ENCODE measurements around the gene RELA. TPM values are rescaled to one million over a fixed set of nuclear protein-coding genes. Genes with fewer than 3 reads are reported as not detected.
A peak's percentile ranks its signal among the peaks of the same experiment; 100 is the strongest.

RELA gene
- 19.9 TPM for polyA plus RNA-seq (2013, experiment 1 of 2)
- 22.4 TPM for polyA plus RNA-seq (2013, experiment 2 of 2)

GRCh38 chr11:65662799-65663638, at the start of gene RELA:
RELA (minus strand) TSS chr11:65662916; CDS start chr11:65662832, 84 bp downstream.
- peak within 1 kb of the TSS; percentile 75 for H3K4ac ChIP-seq (ENCODE audit: low read depth, low read length)
- no CpG with 5 or more reads among the region's 91 CpGs for WGBS (ENCODE audit: extremely low coverage, insufficient coverage, low lambda C conversion rate)
- H3K56ac ChIP-seq (ENCODE audit: low read length) = peak within 1 kb of the TSS; percentile 96
- no peak within 1 kb of the TSS for H4K5ac ChIP-seq (ENCODE audit: low read length)
- peaks cover 2% of the 10 kb centered on the region for H3K4me1 ChIP-seq (ENCODE audit: control insufficient read depth, low read depth, low read length)
- peak within 1 kb of the TSS; percentile 97 for H3K4me3 ChIP-seq (ENCODE audit: low read length)
- no peaks in the 10 kb centered on the region for H3K27me3 ChIP-seq (ENCODE audit: insufficient read depth, low read length, poor library complexity)
- peak within 1 kb of the TSS; percentile 88 for H3K9ac ChIP-seq (ENCODE audit: low read length)
- peak within 1 kb of the TSS; percentile 29 for H3K23ac ChIP-seq (ENCODE audit: low read length)
- H3K27ac ChIP-seq (ENCODE audit: low read depth, low read length) = peak within 1 kb of the TSS; percentile 69
- peaks cover 15% of the 10 kb centered on the region for H3K79me1 ChIP-seq (ENCODE audit: low read length)
- H3K36me3 ChIP-seq (ENCODE audit: control insufficient read depth, insufficient read depth, low read length) = peaks cover 8% of the 10 kb centered on the region
- no peak within 1 kb of the TSS for H2BK15ac ChIP-seq (replicated peaks; ENCODE audit: low read depth)
- peaks cover 12% of the 10 kb centered on the region for H3K79me2 ChIP-seq (ENCODE audit: control insufficient read depth, insufficient read depth, low read length)
- H3K4me2 ChIP-seq (ENCODE audit: low read length) = peak within 1 kb of the TSS; percentile 100
- DNase-seq = peak; percentile 94
- H2BK120ac ChIP-seq (ENCODE audit: low read depth, low read length) = no peak within 1 kb of the TSS
- H2AK5ac ChIP-seq (ENCODE audit: low read length) = peak within 1 kb of the TSS; percentile 92
- no peak within 1 kb of the TSS for H4K8ac ChIP-seq (ENCODE audit: low read depth, low read length)
- H3K18ac ChIP-seq (ENCODE audit: low read length) = peak within 1 kb of the TSS; percentile 70
- peak within 1 kb of the TSS; percentile 55 for H2BK5ac ChIP-seq (ENCODE audit: low read length)

GRCh38 chr11:65711785-65712632, 49.3 kb upstream of the RELA start, which contains the start of gene KAT5:
KAT5 (plus strand) TSS chr11:65712252; CDS start chr11:65712268, 16 bp downstream.
- peak; percentile 99 for DNase-seq
- Histone ChIP-seq H2BK120ac (ENCODE audit: low read depth, low read length) (no peak within 1 kb of the TSS), H3K9ac (ENCODE audit: low read length) (peak within 1 kb of the TSS; percentile 94), H3K4me1 (ENCODE audit: control insufficient read depth, low read depth, low read length) (no peaks in the 10 kb centered on the region), H3K4me2 (ENCODE audit: low read length) (peak within 1 kb of the TSS; percentile 93), H3K79me2 (ENCODE audit: control insufficient read depth, insufficient read depth, low read length) (no peaks in the 10 kb centered on the region), H2BK5ac (ENCODE audit: low read length) (peak within 1 kb of the TSS; percentile 93), H3K4me3 (ENCODE audit: low read length) (peak within 1 kb of the TSS; percentile 85), H2AK5ac (ENCODE audit: low read length) (no peak within 1 kb of the TSS), H3K27ac (ENCODE audit: low read depth, low read length) (peak within 1 kb of the TSS; percentile 88), H3K27me3 (ENCODE audit: insufficient read depth, low read length, poor library complexity) (no peaks in the 10 kb centered on the region), H3K18ac (ENCODE audit: low read length) (peak within 1 kb of the TSS; percentile 78), H4K8ac (ENCODE audit: low read depth, low read length) (no peak within 1 kb of the TSS), H3K36me3 (ENCODE audit: control insufficient read depth, insufficient read depth, low read length) (peaks cover 9% of the 10 kb centered on the region), H3K23ac (ENCODE audit: low read length) (peak within 1 kb of the TSS; percentile 97), H3K79me1 (ENCODE audit: low read length) (peaks cover 6% of the 10 kb centered on the region), H2BK15ac (replicated peaks; ENCODE audit: low read depth) (no peak within 1 kb of the TSS), H4K5ac (ENCODE audit: low read length) (peak within 1 kb of the TSS; percentile 95), H3K56ac (ENCODE audit: low read length) (peak within 1 kb of the TSS; percentile 100), H3K4ac (ENCODE audit: low read depth, low read length) (peak within 1 kb of the TSS; percentile 79)
- WGBS (ENCODE audit: extremely low coverage, insufficient coverage, low lambda C conversion rate) = no CpG with 5 or more reads among the region's 65 CpGs

- Histone ChIP-seq H3K79me2 (ENCODE audit: control insufficient read depth, insufficient read depth, low read length) (no peaks in the 10 kb centered on the region), H4K8ac (ENCODE audit: low read depth, low read length) (no peak overlapping the region), H2BK15ac (replicated peaks; ENCODE audit: low read depth) (no peak overlapping the region), H2BK120ac (ENCODE audit: low read depth, low read length) (no peak overlapping the region), H3K4me2 (ENCODE audit: low read length) (no peak overlapping the region), H3K27ac (ENCODE audit: low read depth, low read length) (no peak overlapping the region), H3K18ac (ENCODE audit: low read length) (no peak overlapping the region), H3K4me1 (ENCODE audit: control insufficient read depth, low read depth, low read length) (no peaks in the 10 kb centered on the region), H3K36me3 (ENCODE audit: control insufficient read depth, insufficient read depth, low read length) (peaks cover 2% of the 10 kb centered on the region), H3K27me3 (ENCODE audit: insufficient read depth, low read length, poor library complexity) (no peaks in the 10 kb centered on the region), H2BK5ac (ENCODE audit: low read length) (no peak overlapping the region), H2AK5ac (ENCODE audit: low read length) (no peak overlapping the region), H3K9ac (ENCODE audit: low read length) (no peak overlapping the region), H3K23ac (ENCODE audit: low read length) (no peak overlapping the region), H3K4me3 (ENCODE audit: low read length) (no peak overlapping the region), H3K79me1 (ENCODE audit: low read length) (peaks cover 6% of the 10 kb centered on the region), H3K56ac (ENCODE audit: low read length) (no peak overlapping the region), H4K5ac (ENCODE audit: low read length) (no peak overlapping the region), H3K4ac (ENCODE audit: low read depth, low read length) (no peak overlapping the region)
- no peak for DNase-seq
- no CpG with 5 or more reads among the region's 3 CpGs for WGBS (ENCODE audit: extremely low coverage, insufficient coverage, low lambda C conversion rate)
Observed at GRCh38 chr11:65710421-65710820, 47.7 kb upstream of the RELA start.

GRCh38 chr11:65709661-65710060, 46.9 kb upstream of the RELA start:
- H3K4me3 ChIP-seq (ENCODE audit: low read length) = no peak overlapping the region
- H2BK120ac ChIP-seq (ENCODE audit: low read depth, low read length) = no peak overlapping the region
- no CpG with 5 or more reads among the region's 8 CpGs for WGBS (ENCODE audit: extremely low coverage, insufficient coverage, low lambda C conversion rate)
- H4K8ac ChIP-seq (ENCODE audit: low read depth, low read length) = no peak overlapping the region
- no peak overlapping the region for H4K5ac ChIP-seq (ENCODE audit: low read length)
- H2BK15ac ChIP-seq (replicated peaks; ENCODE audit: low read depth) = no peak overlapping the region
- no peak overlapping the region for H3K4ac ChIP-seq (ENCODE audit: low read depth, low read length)
- peak; percentile 75 for DNase-seq
- H2BK5ac ChIP-seq (ENCODE audit: low read length) = no peak overlapping the region
- H3K27ac ChIP-seq (ENCODE audit: low read depth, low read length) = no peak overlapping the region
- H3K4me2 ChIP-seq (ENCODE audit: low read length) = no peak overlapping the region
- H3K27me3 ChIP-seq (ENCODE audit: insufficient read depth, low read length, poor library complexity) = no peaks in the 10 kb centered on the region
- H3K56ac ChIP-seq (ENCODE audit: low read length) = no peak overlapping the region
- no peak overlapping the region for H3K18ac ChIP-seq (ENCODE audit: low read length)
- H3K23ac ChIP-seq (ENCODE audit: low read length) = no peak overlapping the region
- no peaks in the 10 kb centered on the region for H3K4me1 ChIP-seq (ENCODE audit: control insufficient read depth, low read depth, low read length)
- no peak overlapping the region for H2AK5ac ChIP-seq (ENCODE audit: low read length)
- peaks cover 6% of the 10 kb centered on the region for H3K79me1 ChIP-seq (ENCODE audit: low read length)
- H3K9ac ChIP-seq (ENCODE audit: low read length) = no peak overlapping the region
- no peaks in the 10 kb centered on the region for H3K79me2 ChIP-seq (ENCODE audit: control insufficient read depth, insufficient read depth, low read length)
- peaks cover 2% of the 10 kb centered on the region for H3K36me3 ChIP-seq (ENCODE audit: control insufficient read depth, insufficient read depth, low read length)

GRCh38 chr11:65708451-65708850, 45.7 kb upstream of the RELA start:
- H3K4ac ChIP-seq (ENCODE audit: low read depth, low read length) = no peak overlapping the region
- no peak overlapping the region for H2BK15ac ChIP-seq (replicated peaks; ENCODE audit: low read depth)
- H3K79me2 ChIP-seq (ENCODE audit: control insufficient read depth, insufficient read depth, low read length) = no peaks in the 10 kb centered on the region
- no peak overlapping the region for H2AK5ac ChIP-seq (ENCODE audit: low read length)
- H3K4me2 ChIP-seq (ENCODE audit: low read length) = no peak overlapping the region
- H4K8ac ChIP-seq (ENCODE audit: low read depth, low read length) = no peak overlapping the region
- H3K79me1 ChIP-seq (ENCODE audit: low read length) = peaks cover 6% of the 10 kb centered on the region
- H3K23ac ChIP-seq (ENCODE audit: low read length) = no peak overlapping the region
- H3K36me3 ChIP-seq (ENCODE audit: control insufficient read depth, insufficient read depth, low read length) = no peaks in the 10 kb centered on the region
- WGBS (ENCODE audit: extremely low coverage, insufficient coverage, low lambda C conversion rate) = no CpG with 5 or more reads among the region's 5 CpGs
- H2BK120ac ChIP-seq (ENCODE audit: low read depth, low read length) = no peak overlapping the region
- DNase-seq = no peak
- no peaks in the 10 kb centered on the region for H3K4me1 ChIP-seq (ENCODE audit: control insufficient read depth, low read depth, low read length)
- H3K18ac ChIP-seq (ENCODE audit: low read length) = no peak overlapping the region
- no peak overlapping the region for H3K4me3 ChIP-seq (ENCODE audit: low read length)
- H3K56ac ChIP-seq (ENCODE audit: low read length) = no peak overlapping the region
- no peak overlapping the region for H4K5ac ChIP-seq (ENCODE audit: low read length)
- H2BK5ac ChIP-seq (ENCODE audit: low read length) = no peak overlapping the region
- H3K27me3 ChIP-seq (ENCODE audit: insufficient read depth, low read length, poor library complexity) = no peaks in the 10 kb centered on the region
- H3K27ac ChIP-seq (ENCODE audit: low read depth, low read length) = no peak overlapping the region
- no peak overlapping the region for H3K9ac ChIP-seq (ENCODE audit: low read length)
